ENCODE results near the gene LMNA. TPM values are rescaled to one million over a fixed set of nuclear protein-coding genes. Genes with fewer than 3 reads are reported as not detected.

Gene LMNA
- total and polyA plus RNA-seq, 4 donors, result 60.4 to 160 (median 97.2) TPM

DNA sequence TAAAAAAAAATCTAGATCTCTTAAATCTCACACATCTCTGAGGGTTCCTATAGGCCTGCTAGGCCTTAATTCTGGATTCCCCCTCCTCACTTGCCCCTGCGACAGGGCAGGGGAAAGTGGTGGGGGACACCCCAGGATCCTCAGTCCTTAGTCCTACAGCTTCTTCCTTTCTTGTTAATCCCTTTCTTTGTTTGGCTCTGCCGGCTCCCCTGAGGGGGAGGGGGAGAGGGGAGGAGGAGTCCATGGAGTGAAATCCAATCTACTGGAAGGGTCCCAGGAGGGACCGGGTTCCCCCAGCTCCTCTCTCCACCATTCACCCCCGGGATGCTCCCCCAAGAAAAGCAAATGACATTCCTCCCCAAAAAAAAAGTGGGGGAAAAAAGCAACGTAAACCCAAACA lies 40.8 kb upstream of the LMNA start (continued):
- TF ChIP-seq REST (IDR thresholded peaks at IDR 0.05), result no peak
- TF ChIP-seq NR2F2 (IDR thresholded peaks at IDR 0.05), result no peak
- TF ChIP-seq RAD21 (IDR thresholded peaks at IDR 0.05), result no peak
- TF ChIP-seq MAX (IDR thresholded peaks at IDR 0.05), result no peak
- TF ChIP-seq HNF4G (IDR thresholded peaks at IDR 0.05), result no peak

DNA sequence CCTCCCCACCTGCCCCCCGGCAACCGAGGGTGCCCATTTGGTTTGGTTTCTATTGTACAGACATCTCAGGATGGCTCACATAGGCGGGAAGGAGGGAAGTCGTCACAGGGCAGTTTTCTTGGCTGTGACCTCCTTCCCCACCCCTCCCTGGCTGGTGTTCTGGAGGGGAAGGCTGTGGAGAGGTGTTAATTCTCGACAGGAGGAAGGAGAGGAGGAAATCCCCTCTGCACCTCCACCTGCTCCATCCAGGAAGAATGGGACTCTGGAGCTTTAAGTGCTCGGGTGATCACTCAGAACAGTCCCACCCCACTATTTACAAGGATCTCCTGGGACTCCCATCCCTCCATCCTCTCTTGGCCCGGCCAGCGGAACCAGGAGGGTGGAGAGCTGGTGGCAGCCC lies 39.9 kb upstream of the LMNA start:
- Histone ChIP-seq H3K27me3 (ENCODE audit: control insufficient read depth in 4 of 4, insufficient read depth in 4 of 4, low read length in 3 of 4) (no peaks in the 10 kb centered on the region), H3K9ac (ENCODE audit: low read depth in 1 of 2, low read length in 2 of 2) (no peak overlapping the region), H3K4me3 (ENCODE audit: low read depth in 1 of 3, low read length in 3 of 3) (no peak overlapping the region), H3K27ac (ENCODE audit: low read depth in 1 of 2, low read length in 2 of 2) (no peak overlapping the region), H3K4me1 (ENCODE audit: control insufficient read depth in 4 of 4, insufficient read depth in 4 of 4, low read length in 3 of 4) (peaks cover 10 to 41% (median 29%) of the 10 kb centered on the region in 4 donors), H3K36me3 (ENCODE audit: control insufficient read depth in 4 of 4, insufficient read depth in 3 of 4, low read depth in 1 of 4, low read length in 3 of 4) (no peaks in the 10 kb centered on the region), H3K9me3 (ENCODE audit: control insufficient read depth in 4 of 4, low read length in 3 of 4) (no peaks in the 10 kb centered on the region)
- 77% methylated on average over 8 of the region's 8 CpGs for WGBS
- DNase-seq (ENCODE audit: low spot score), result no peak
- TF ChIP-seq FOXA1 (IDR thresholded peaks at IDR 0.05) (no peak), RXRA (IDR thresholded peaks at IDR 0.05) (no peak), YY1 (IDR thresholded peaks at IDR 0.05) (no peak), REST (IDR thresholded peaks at IDR 0.05) (no peak), SP1 (IDR thresholded peaks at IDR 0.05) (no peak), RAD21 (IDR thresholded peaks at IDR 0.05) (no peak), TAF1 (conservative IDR thresholded peaks at IDR 0.05) (no peak), EGR1 (IDR thresholded peaks at IDR 0.05; ENCODE audit: low read depth in 2 of 2) (no peak), ATF3 (IDR thresholded peaks at IDR 0.05) (no peak), NR2F2 (IDR thresholded peaks at IDR 0.05) (no peak), GABPA (IDR thresholded peaks at IDR 0.05 in 1 of 2, conservative IDR thresholded peaks at IDR 0.05 in 1 of 2) (no peak), JUND (IDR thresholded peaks at IDR 0.05) (no peak), HNF4G (IDR thresholded peaks at IDR 0.05) (no peak), FOXA2 (IDR thresholded peaks at IDR 0.05) (no peak), HNF4A (conservative IDR thresholded peaks at IDR 0.05) (no peak), MAX (IDR thresholded peaks at IDR 0.05) (no peak)
- TF ChIP-seq, protein P1, sequence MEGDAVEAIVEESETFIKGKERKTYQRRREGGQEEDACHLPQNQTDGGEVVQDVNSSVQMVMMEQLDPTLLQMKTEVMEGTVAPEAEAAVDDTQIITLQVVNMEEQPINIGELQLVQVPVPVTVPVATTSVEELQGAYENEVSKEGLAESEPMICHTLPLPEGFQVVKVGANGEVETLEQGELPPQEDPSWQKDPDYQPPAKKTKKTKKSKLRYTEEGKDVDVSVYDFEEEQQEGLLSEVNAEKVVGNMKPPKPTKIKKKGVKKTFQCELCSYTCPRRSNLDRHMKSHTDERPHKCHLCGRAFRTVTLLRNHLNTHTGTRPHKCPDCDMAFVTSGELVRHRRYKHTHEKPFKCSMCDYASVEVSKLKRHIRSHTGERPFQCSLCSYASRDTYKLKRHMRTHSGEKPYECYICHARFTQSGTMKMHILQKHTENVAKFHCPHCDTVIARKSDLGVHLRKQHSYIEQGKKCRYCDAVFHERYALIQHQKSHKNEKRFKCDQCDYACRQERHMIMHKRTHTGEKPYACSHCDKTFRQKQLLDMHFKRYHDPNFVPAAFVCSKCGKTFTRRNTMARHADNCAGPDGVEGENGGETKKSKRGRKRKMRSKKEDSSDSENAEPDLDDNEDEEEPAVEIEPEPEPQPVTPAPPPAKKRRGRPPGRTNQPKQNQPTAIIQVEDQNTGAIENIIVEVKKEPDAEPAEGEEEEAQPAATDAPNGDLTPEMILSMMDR (IDR thresholded peaks at IDR 0.05; ENCODE audit: low read depth, low read length, missing input control), result no peak
- TF ChIP-seq, protein P2, sequence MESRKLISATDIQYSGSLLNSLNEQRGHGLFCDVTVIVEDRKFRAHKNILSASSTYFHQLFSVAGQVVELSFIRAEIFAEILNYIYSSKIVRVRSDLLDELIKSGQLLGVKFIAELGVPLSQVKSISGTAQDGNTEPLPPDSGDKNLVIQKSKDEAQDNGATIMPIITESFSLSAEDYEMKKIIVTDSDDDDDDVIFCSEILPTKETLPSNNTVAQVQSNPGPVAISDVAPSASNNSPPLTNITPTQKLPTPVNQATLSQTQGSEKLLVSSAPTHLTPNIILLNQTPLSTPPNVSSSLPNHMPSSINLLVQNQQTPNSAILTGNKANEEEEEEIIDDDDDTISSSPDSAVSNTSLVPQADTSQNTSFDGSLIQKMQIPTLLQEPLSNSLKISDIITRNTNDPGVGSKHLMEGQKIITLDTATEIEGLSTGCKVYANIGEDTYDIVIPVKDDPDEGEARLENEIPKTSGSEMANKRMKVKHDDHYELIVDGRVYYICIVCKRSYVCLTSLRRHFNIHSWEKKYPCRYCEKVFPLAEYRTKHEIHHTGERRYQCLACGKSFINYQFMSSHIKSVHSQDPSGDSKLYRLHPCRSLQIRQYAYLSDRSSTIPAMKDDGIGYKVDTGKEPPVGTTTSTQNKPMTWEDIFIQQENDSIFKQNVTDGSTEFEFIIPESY (IDR thresholded peaks at IDR 0.05), result no peak

Data from liver (tissue), 9 donors.